NCI-H226 (cell line): Measurements from ENCODE around the gene CTNNA3.
"Not testable (repeated sequence)": the region's sequence is repeated elsewhere in the genome, so short reads cannot be mapped to it uniquely, and the experiment has no call there.

Experiments
- DNase-seq: peaks from one replicate; pipeline ENCODE4 v3.0.0-alpha.2; 2015

CTNNA3 gene

GRCh38 chr10:67230680-67231500, 465.1 kb downstream of the CTNNA3 start:
- not testable (repeated sequence) for DNase-seq

- no peak for DNase-seq
Observed at GRCh38 chr10:67225226-67225625, 470.8 kb downstream of the CTNNA3 start.

- DNase-seq: no peak
Observed at GRCh38 chr10:67224553-67224952, 471.4 kb downstream of the CTNNA3 start.

GRCh38 chr10:67222934-67223333, 473.1 kb downstream of the CTNNA3 start:
- DNase-seq: no peak

GRCh38 chr10:67221939-67222494, 474.0 kb downstream of the CTNNA3 start:
- no peak for DNase-seq

- DNase-seq: no peak
Observed at GRCh38 chr10:67211680-67212079, 484.3 kb downstream of the CTNNA3 start.

GRCh38 chr10:67207923-67208322, 488.1 kb downstream of the CTNNA3 start:
- DNase-seq: not testable (repeated sequence)

GRCh38 chr10:67200913-67201564, 495.0 kb downstream of the CTNNA3 start:
- no peak for DNase-seq

GRCh38 chr10:67175354-67175753, 520.6 kb downstream of the CTNNA3 start:
- no peak for DNase-seq

- no peak for DNase-seq
Observed at GRCh38 chr10:67173787-67174186, 522.2 kb downstream of the CTNNA3 start.

GRCh38 chr10:67171970-67172369, 524.0 kb downstream of the CTNNA3 start:
- DNase-seq: no peak

GRCh38 chr10:67156239-67156638, 539.8 kb downstream of the CTNNA3 start:
- DNase-seq: no peak

- DNase-seq: no peak
Observed at GRCh38 chr10:67151471-67151870, 544.5 kb downstream of the CTNNA3 start.

- DNase-seq: no peak
Observed at GRCh38 chr10:67144530-67144929, 551.5 kb downstream of the CTNNA3 start.

GRCh38 chr10:67141300-67141699, 554.7 kb downstream of the CTNNA3 start:
- no peak for DNase-seq

GRCh38 chr10:67140641-67141040, 555.4 kb downstream of the CTNNA3 start:
- no peak for DNase-seq

GRCh38 chr10:67127441-67127840, 568.6 kb downstream of the CTNNA3 start:
- DNase-seq: peak; percentile 71

GRCh38 chr10:67119651-67120050, 576.3 kb downstream of the CTNNA3 start:
- DNase-seq: peak; percentile 28

- DNase-seq: peak; percentile 80
Observed at GRCh38 chr10:67115972-67116371, 580.0 kb downstream of the CTNNA3 start.

- DNase-seq: no peak
Observed at GRCh38 chr10:67114945-67115344, 581.0 kb downstream of the CTNNA3 start.

GRCh38 chr10:67112765-67113164, 583.2 kb downstream of the CTNNA3 start:
- no peak for DNase-seq

- no peak for DNase-seq
Observed at GRCh38 chr10:67110286-67110685, 585.7 kb downstream of the CTNNA3 start.

- no peak for DNase-seq
Observed at GRCh38 chr10:67107670-67108069, 588.3 kb downstream of the CTNNA3 start.

GRCh38 chr10:67100951-67101350, 595.0 kb downstream of the CTNNA3 start:
- DNase-seq: no peak
